HepG2 (cell line): ENCODE measurements around the gene OSR1. TPM values are rescaled to one million over a fixed set of nuclear protein-coding genes. Genes with fewer than 3 reads are reported as not detected.

ENCODE experiments used
- ATAC-seq: fragments of 200-7000 bp; cut with Tn5 transposase; 3 replicates; pipeline ENCODE4 v1.9.1; 2020; ENCODE audit warnings: mild to moderate bottlenecking, moderate library complexity
- BruUV-seq: library from RNA; stranded (reverse); fragments of 400-500 nt; replicated peaks from 2 replicates; lab custom pipeline; 2021; lab: Mats Ljungman, UMichigan
- CTCF ChIA-PET: fragments of 300-600 bp; formaldehyde crosslinking; extraction: SDS; loops from one replicate; lab custom pipeline; 2021; ENCODE audit warnings: low total read pairs, inconsistent platforms, low intra/inter-chr PET ratio; lab: Yijun Ruan, JAX
- POLR2A ChIA-PET: fragments of 350-600 bp; sonication (Branson Sonifier 250); formaldehyde crosslinking; loops from one replicate; lab custom pipeline; 2020; ENCODE audit warnings: antibody characterized with exemption, inconsistent platforms; lab: Yijun Ruan, JAX
- DNase-seq: peaks from one replicate; pipeline ENCODE4 v3.0.0-alpha.2; 2015; ENCODE audit warnings: low spot score
- FAIRE-seq: peaks from 3 replicates; lab custom pipeline; 2011; peaks lifted over from hg19 to GRCh38; lab: Jason Lieb, UNC
- H2AFZ ChIP-seq: one replicate; pipeline ENCODE4 v1.6.1; 2011; ENCODE audit warnings: low read length, inconsistent platforms
- H3K27ac ChIP-seq: fragments of 300-600 bp; 3 replicates; pipeline ENCODE4 v1.8.0; 2011; ENCODE audit warnings: mixed run types, mild to moderate bottlenecking, mixed read lengths, low read length, inconsistent platforms; ENCODE audit not compliant: insufficient read depth; ENCODE audit errors: extremely low read length
- H3K27me3 ChIP-seq, 2 experiments: fragments of 200-600 bp in 1 of 2; 2 replicates in 1 of 2; 3 replicates in 1 of 2; pipeline versions ENCODE4 v1.6.0 to v1.8.0; 2011; ENCODE audit warnings: low read length in 2 of 2, mild to moderate bottlenecking in 2 of 2, moderate library complexity in 2 of 2, inconsistent platforms in 1 of 2; ENCODE audit not compliant: insufficient read depth in 2 of 2, control insufficient read depth in 1 of 2
- H3K36me3 ChIP-seq, 2 experiments: fragments of 200-600 bp in 1 of 2; replicated peaks in 1 of 2; 2 replicates in 1 of 2; 3 replicates in 1 of 2; pipeline versions ENCODE4 v1.5.1 to v1.8.0; 2011; ENCODE audit warnings: low read length in 2 of 2, inconsistent platforms in 1 of 2; ENCODE audit not compliant: insufficient read depth in 2 of 2, control insufficient read depth in 1 of 2
- H3K4me1 ChIP-seq: 2 replicates; pipeline ENCODE4 v1.5.1; 2012; ENCODE audit warnings: low read length, inconsistent platforms; ENCODE audit not compliant: insufficient read depth
- H3K4me2 ChIP-seq: 2 replicates; pipeline ENCODE4 v1.6.0; 2011; ENCODE audit warnings: low read depth, low read length, inconsistent platforms
- H3K4me3 ChIP-seq, 3 experiments: fragments of 200-600 bp in 1 of 3; sonication (generic), shearing (Covaris generic) in 1 of 3; replicated peaks in 1 of 3; 2 replicates each; pipeline ENCODE4 v1.5.1; 2011 to 2016; ENCODE audit warnings: low read length in 3 of 3, inconsistent platforms in 2 of 3, low read depth in 2 of 3, mild to moderate bottlenecking in 2 of 3, control low read depth in 1 of 3, mixed read lengths in 1 of 3; ENCODE audit not compliant: insufficient read depth in 1 of 3
- H3K79me2 ChIP-seq: one replicate; pipeline ENCODE4 v1.6.1; 2011; ENCODE audit warnings: low read length, inconsistent platforms; ENCODE audit not compliant: insufficient read depth
- H3K9ac ChIP-seq: 2 replicates; pipeline ENCODE4 v1.6.0; 2011; ENCODE audit warnings: mild to moderate bottlenecking, low read depth, low read length, inconsistent platforms; ENCODE audit not compliant: insufficient read depth
- H3K9me3 ChIP-seq: 2 replicates; pipeline ENCODE4 v1.5.1; 2012; ENCODE audit warnings: mild to moderate bottlenecking, low read length
- H4K20me1 ChIP-seq: 2 replicates; pipeline ENCODE4 v1.6.0; 2011; ENCODE audit warnings: inconsistent platforms, mild to moderate bottlenecking, low read length, moderate library complexity; ENCODE audit not compliant: insufficient read depth
- CEBPB ChIP-seq: IDR thresholded peaks from 2 replicates; pipeline ENCODE4 v1.6.1; 2011; ENCODE audit warnings: low read depth, low read length, improper control_type of control experiment, borderline replicate concordance
- CEBPG ChIP-seq: IDR thresholded peaks from 2 replicates; pipeline ENCODE4 v1.6.1; 2016
- EEA1 ChIP-seq: sonication (generic); formaldehyde crosslinking; IDR thresholded peaks from 2 replicates; pipeline ENCODE4 v1.5.1; 2020; ENCODE audit warnings: mild to moderate bottlenecking, missing genetic modification reagents, borderline replicate concordance
- ZNF101 ChIP-seq: sonication (generic); formaldehyde crosslinking; IDR thresholded peaks from 2 replicates; pipeline ENCODE4 v1.4.0; 2020; ENCODE audit warnings: mild to moderate bottlenecking, low read depth, missing genetic modification reagents, borderline replicate concordance
- ZNF652 ChIP-seq: IDR thresholded peaks from 2 replicates; pipeline ENCODE4 v1.6.1; 2016; ENCODE audit warnings: low read depth, borderline replicate concordance
- WGBS: methylation state at CpG from one replicate; pipeline ENCODE4 v1.1.6; 2017; ENCODE audit warnings: low lambda C conversion rate; 5-methylcytosine and 5-hydroxymethylcytosine counted together
- in situ Hi-C: cut with HindIII; loops from 2 replicates; pipeline ENCODE4 v1.10.0; 2017; ENCODE audit warnings: low pct_unique_long_range_greater_than_20kb; ENCODE audit not compliant: extremely low pct_ligation_motif_present
- intact Hi-C: fragments of 100-400 bp; cut with micrococcal nuclease; formaldehyde crosslinking; loops from one replicate; pipeline ENCODE4 v1.10.0; 2022; ENCODE audit not compliant: unreplicated experiment
- polyA plus RNA-seq, 8 experiments: library from polyadenylated mRNA; depleted of rRNA in 3 of 8; stranded (reverse) in 7 of 8; unstranded in 1 of 8; fragments of >200 nt; fragmentation: Illumina TruSeq in 4 of 8; extraction: Trizol in 4 of 8; gene quantifications; 2 replicates each; pipeline versions ENCODE4 v1.2.1 to v1.2.3, GENCODE V29; 2011 to 2016; ENCODE audit warnings: low read depth in 4 of 8, missing spikeins in 1 of 8, mixed read lengths in 1 of 8; ENCODE audit not compliant: insufficient read depth in 1 of 8
- total RNA-seq, 5 experiments: library from RNA; depleted of rRNA; stranded (reverse); fragments of >200 nt; fragmentation: Illumina TruSeq; extraction: Trizol; gene quantifications; 2 replicates each; pipeline ENCODE4 v1.2.3, GENCODE V29; 2016; ENCODE audit warnings: low read depth in 1 of 5
- TF ChIP-seq, protein P1 (sequence below), 2 experiments: fragments of 450-650 bp in 1 of 2; sonication (generic) in 1 of 2; formaldehyde crosslinking; IDR thresholded peaks; 2 replicates each; pipeline versions ENCODE4 v1.5.0 to v1.8.0; 2020 to 2022; ENCODE audit warnings: mild to moderate bottlenecking in 1 of 2, missing genetic modification reagents in 1 of 2
- TF ChIP-seq, protein P2 (sequence below): sonication (generic); formaldehyde crosslinking; IDR thresholded peaks from 2 replicates; pipeline ENCODE4 v1.4.0; 2020; ENCODE audit warnings: missing genetic modification reagents

The OSR1 gene
- total and polyA plus RNA-seq, 2 of the 13 experiments (the other 11 are each of a cell fraction or from before 2014, with no cell fraction given), result 0.63 to 1.1 TPM

- Histone ChIP-seq H3K27ac (no peak overlapping the region), H3K36me3 (no peaks in the 10 kb centered on the region), H3K9me3 (no peaks in the 10 kb centered on the region), H3K27me3 (peaks cover 0 to 4% of the 10 kb centered on the region in 2 experiments; a peak in 2 of 5 replicates), H3K79me2 (peaks cover 6% of the 10 kb centered on the region), H3K4me1 (peaks cover 14% of the 10 kb centered on the region), H4K20me1 (no peaks in the 10 kb centered on the region), H3K4me2 (no peak overlapping the region), H3K4me3 (no peak overlapping the region), H3K9ac (no peak overlapping the region), H2AFZ (no peak overlapping the region)
- WGBS, result 95% methylated on average over 23 of the region's 29 CpGs
- peak; percentile 64; the same call in 1 of the 2 replicates for TF ChIP-seq CEBPB
- TF ChIP-seq ZNF101 (CRISPR knock-in tag), result no peak
- TF ChIP-seq ZNF652 (CRISPR knock-in tag), result no peak
- TF ChIP-seq, protein P1, sequence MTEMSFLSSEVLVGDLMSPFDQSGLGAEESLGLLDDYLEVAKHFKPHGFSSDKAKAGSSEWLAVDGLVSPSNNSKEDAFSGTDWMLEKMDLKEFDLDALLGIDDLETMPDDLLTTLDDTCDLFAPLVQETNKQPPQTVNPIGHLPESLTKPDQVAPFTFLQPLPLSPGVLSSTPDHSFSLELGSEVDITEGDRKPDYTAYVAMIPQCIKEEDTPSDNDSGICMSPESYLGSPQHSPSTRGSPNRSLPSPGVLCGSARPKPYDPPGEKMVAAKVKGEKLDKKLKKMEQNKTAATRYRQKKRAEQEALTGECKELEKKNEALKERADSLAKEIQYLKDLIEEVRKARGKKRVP (CRISPR knock-in tag; IDR thresholded peaks at IDR 0.05), result peak in 1 of 2 experiments; percentile 80; a peak in 2 of 4 replicates
- TF ChIP-seq, protein P2, sequence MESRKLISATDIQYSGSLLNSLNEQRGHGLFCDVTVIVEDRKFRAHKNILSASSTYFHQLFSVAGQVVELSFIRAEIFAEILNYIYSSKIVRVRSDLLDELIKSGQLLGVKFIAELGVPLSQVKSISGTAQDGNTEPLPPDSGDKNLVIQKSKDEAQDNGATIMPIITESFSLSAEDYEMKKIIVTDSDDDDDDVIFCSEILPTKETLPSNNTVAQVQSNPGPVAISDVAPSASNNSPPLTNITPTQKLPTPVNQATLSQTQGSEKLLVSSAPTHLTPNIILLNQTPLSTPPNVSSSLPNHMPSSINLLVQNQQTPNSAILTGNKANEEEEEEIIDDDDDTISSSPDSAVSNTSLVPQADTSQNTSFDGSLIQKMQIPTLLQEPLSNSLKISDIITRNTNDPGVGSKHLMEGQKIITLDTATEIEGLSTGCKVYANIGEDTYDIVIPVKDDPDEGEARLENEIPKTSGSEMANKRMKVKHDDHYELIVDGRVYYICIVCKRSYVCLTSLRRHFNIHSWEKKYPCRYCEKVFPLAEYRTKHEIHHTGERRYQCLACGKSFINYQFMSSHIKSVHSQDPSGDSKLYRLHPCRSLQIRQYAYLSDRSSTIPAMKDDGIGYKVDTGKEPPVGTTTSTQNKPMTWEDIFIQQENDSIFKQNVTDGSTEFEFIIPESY (CRISPR knock-in tag), result peak; percentile 66; the same call in 1 of the 2 replicates
- no peak for TF ChIP-seq EEA1
- TF ChIP-seq CEBPG (CRISPR knock-in tag), result peak; percentile 37; the same call in 1 of the 2 replicates
- in situ Hi-C loops (no loop called here), intact Hi-C loops (no loop called here)
- ChIA-PET POLR2A (no interaction called here), CTCF (interaction anchor here (1.0 kb wide), 1 partner anchor 10 kb away, joined by 3 read pairs; no protein-coding TSS in a partner anchor)
- FAIRE-seq (no peak), ATAC-seq (no peak), DNase-seq (no peak)
- no TSS peak for BruUV-seq
These were observed 6.3 kb downstream of the OSR1 start for GRCh38 chr2:19351899-19352697.
